Mucosa of descending colon (tissue), 3 donors: Measurements from ENCODE around the gene IP6K1. TPM values are rescaled to one million over a fixed set of nuclear protein-coding genes. Genes with fewer than 3 reads are reported as not detected.
"Not testable (repeated sequence)": the region's sequence is repeated elsewhere in the genome, so short reads cannot be mapped to it uniquely, and the experiment has no call there.

ENCODE experiments used
- ATAC-seq: fragments of 200-7000 bp; cut with Tn5 transposase; one replicate; pipeline ENCODE4 v1.9.1; 2020; ENCODE audit warnings: mild to moderate bottlenecking, moderate library complexity
- DNase-seq, 3 donors: peaks; one replicate each; pipeline ENCODE4 v3.0.0-alpha.2; 2020
- H3K36me3 ChIP-seq: fragments of 200-600 bp; one replicate; pipeline ENCODE4 v1.8.0; 2021; ENCODE audit warnings: low read depth, mild to moderate bottlenecking
- H3K4me1 ChIP-seq: fragments of 200-600 bp; one replicate; pipeline ENCODE4 v1.8.0; 2021; ENCODE audit warnings: low read depth, mild to moderate bottlenecking
- H3K4me3 ChIP-seq: fragments of 200-600 bp; one replicate; pipeline ENCODE4 v1.8.0; 2021; ENCODE audit warnings: mild to moderate bottlenecking
- H3K9me3 ChIP-seq: fragments of 200-600 bp; one replicate; pipeline ENCODE4 v1.8.0; 2021; ENCODE audit warnings: mild to moderate bottlenecking
- intact Hi-C, 2 donors: fragments of 100-400 bp; cut with DNase I in 1 of 2; cut with micrococcal nuclease in 1 of 2; formaldehyde crosslinking; loops; one replicate each; pipeline versions ENCODE4 v1.11.0 to v1.11.1; 2022; cut with DNase I, micrococcal nuclease
- total RNA-seq, 3 donors: library from RNA; stranded (reverse); fragmentation: NEBNext Ultra II Directional in 2 of 3; extraction: Animal tissue kit (Norgen Biotek cat#: 25700) in 2 of 3; gene quantifications; one replicate each; pipeline versions ENCODE4 v1.2.1 to v1.2.4, GENCODE V29; 2021 to 2023
- TF ChIP-seq, protein P1 (sequence below): fragments of 200-600 bp; IDR thresholded peaks from one replicate; pipeline ENCODE4 v1.8.0; 2022; ENCODE audit warnings: antibody characterized with exemption, mild to moderate bottlenecking
- donor health status: DM: no; HTN: no; CAD: no; lungs with moderate emphysema.
- donor health status: DM: no; HTN: no; CAD: no.
- donor health status: DM: no; HTN: yes; CAD: no.

Gene IP6K1
- total RNA-seq, 3 donors from 2014 or later, result 33.1 to 52.5 (median 39.5) TPM

DNA sequence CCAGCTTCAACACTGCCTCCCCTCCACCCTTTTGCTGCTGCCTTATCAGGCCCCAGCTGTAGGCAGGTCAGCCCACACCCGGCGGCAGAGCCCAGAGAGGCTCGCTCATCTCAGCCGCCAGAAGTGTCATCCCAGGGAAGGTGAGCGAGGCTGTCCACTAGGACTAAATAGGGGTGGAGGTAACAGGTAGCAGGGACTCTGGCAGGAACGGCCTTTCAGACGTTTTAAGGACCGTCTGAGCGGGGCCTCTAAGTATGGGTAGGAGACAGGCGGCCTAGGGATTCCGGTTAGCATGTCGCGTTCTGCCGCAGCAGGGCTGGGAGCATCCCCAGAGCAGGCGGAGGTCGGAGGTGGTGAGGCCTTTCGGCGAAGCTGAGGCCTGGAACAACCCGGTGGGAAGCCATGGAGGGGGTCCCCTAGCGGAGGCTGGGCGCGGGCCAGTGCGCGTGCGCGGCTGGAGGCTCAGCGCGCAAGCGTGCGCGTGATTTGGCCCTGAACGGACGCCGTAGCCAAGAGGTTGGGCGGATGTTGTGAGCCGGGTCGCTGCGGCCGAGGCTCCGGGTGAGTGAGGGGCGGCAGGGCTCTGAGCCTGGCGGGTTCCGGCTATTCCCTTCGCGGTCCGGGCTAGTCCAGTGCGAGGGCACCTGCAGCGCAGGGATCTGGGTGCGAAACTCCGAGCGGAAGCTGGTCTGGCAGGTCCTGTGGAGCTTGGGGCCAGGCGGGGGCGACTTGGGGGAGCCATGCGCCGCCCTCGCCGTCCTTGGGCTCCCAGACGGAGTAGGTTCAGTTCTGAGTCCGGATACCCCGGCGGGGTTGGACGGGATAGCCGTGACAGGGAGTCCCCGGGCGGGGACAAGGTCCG is 97.1 kb downstream of the IP6K1 start, which contains the start of the genes MST1 and RNF123:
TSS of gene MST1 (minus strand) at position 429 of the 862 bp plus-strand sequence. CDS start 783 bp downstream, outside the sequence.
TSS of gene RNF123 (plus strand) at position 512 of the 862 bp plus-strand sequence. CDS start 1,609 bp downstream, outside the sequence.
- H3K9me3 ChIP-seq, result no peaks in the 10 kb centered on the region
- peaks cover 21% of the 10 kb centered on the region for H3K4me1 ChIP-seq
- ATAC-seq (peak; percentile 85), DNase-seq (peak; percentile 91 to 93 (median 92))
- TF ChIP-seq, protein P1, sequence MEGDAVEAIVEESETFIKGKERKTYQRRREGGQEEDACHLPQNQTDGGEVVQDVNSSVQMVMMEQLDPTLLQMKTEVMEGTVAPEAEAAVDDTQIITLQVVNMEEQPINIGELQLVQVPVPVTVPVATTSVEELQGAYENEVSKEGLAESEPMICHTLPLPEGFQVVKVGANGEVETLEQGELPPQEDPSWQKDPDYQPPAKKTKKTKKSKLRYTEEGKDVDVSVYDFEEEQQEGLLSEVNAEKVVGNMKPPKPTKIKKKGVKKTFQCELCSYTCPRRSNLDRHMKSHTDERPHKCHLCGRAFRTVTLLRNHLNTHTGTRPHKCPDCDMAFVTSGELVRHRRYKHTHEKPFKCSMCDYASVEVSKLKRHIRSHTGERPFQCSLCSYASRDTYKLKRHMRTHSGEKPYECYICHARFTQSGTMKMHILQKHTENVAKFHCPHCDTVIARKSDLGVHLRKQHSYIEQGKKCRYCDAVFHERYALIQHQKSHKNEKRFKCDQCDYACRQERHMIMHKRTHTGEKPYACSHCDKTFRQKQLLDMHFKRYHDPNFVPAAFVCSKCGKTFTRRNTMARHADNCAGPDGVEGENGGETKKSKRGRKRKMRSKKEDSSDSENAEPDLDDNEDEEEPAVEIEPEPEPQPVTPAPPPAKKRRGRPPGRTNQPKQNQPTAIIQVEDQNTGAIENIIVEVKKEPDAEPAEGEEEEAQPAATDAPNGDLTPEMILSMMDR, result no peak
- intact Hi-C loops, result no loop called here
- no peaks in the 10 kb centered on the region for H3K36me3 ChIP-seq
- peak within 1 kb of the TSS; percentile 97 for H3K4me3 ChIP-seq

DNA sequence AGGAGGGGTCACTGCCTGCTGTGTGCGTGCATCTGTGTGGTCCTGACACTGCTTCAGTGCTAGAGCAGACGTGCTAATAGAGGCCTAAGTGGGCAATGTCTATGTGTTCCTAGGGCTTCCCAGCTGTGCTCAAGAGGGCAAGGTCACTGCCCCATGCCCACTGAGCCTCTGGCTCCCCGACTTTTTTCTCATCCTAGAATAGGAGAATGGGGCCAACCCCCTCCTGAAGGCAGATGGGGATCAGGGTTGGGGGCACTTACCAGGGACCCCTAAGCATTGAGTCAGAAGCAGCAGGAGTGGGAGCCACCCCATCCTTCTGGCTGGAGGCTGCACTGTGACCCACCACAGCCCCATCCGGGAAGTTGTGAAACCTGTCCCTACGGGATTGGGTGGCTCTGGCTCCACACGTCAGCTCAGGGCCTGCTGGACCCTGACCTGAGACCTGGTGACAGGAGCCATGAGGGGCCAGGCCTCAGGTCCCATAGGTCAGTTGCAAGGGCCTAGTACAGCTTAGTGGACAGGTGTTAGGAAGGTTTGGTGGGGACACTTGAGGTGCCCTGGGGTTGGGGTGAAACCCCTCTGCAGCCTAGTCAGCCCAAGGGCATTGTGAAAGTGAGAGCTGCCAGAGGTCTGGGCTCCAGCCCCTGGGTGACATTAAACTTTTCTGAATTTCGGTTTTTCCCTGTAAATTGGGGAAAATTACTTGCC is 97.8 kb downstream of the IP6K1 start:
- peaks cover 21% of the 10 kb centered on the region for H3K4me1 ChIP-seq
- peak; percentile 4 for ATAC-seq
- DNase-seq, H3K36me3 ChIP-seq, intact Hi-C loops, H3K4me3 ChIP-seq, H3K9me3 ChIP-seq: not testable (repeated sequence)

DNA sequence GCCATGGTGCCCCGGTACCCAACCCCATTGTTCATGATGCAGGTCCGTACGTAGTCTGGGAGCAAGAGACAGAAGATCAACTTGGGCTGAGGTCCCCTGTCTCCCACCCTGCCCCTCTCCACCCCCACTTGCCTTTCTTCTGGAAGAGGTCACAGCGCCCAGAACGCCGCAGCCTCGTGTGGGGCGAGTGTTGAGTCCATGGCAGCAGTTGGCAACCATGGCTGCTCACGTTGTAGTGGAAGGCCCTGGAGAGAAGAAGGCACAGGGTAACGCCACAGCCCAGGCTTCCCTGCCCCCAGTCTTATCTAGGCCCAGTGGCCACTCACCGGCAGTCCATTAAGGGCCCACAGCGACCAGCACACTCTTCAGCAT is 98.9 kb downstream of the IP6K1 start:
- not testable (repeated sequence) for H3K9me3 ChIP-seq, DNase-seq, H3K4me3 ChIP-seq

DNA sequence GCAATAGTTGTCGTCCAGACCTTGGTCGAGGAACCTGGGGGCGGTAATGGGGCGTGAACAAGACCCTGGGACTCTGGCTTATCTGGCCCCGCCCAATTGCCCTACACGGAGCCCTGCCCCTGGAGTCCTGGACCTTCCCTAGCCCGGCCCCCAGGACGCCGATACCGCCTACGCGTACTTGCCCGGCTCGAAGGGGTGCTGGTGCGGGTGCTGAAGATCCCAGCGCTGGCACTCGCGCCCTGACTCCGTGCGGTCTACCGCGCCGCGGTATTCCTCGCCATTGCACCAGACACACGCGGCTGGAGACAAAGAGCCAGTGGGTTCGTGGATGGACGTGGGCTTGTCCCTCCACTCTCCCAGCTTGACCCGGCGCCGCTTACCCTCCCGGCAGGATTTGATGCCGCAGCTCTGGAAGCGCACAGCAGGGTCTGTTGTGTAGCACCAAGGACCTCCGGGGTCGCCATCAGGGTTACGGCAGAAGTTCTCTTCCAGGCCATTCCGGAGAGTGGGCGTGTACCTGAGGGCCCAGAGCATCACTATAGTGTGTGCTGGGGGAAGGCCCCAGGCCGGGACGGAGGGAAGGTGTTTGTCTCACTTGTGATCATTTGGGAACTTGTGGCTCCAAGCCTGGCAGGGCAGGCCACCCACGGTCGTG is 99.4 kb downstream of the IP6K1 start:
- H3K9me3 ChIP-seq, H3K4me3 ChIP-seq, H3K36me3 ChIP-seq, intact Hi-C loops: not testable (repeated sequence)
- ATAC-seq (peak; percentile 64), DNase-seq (peak; percentile 76 to 83 (median 82))
- H3K4me1 ChIP-seq, result peaks cover 21% of the 10 kb centered on the region

More for the DNA sequence above, 98.9 kb downstream of the IP6K1 start:
- ATAC-seq, intact Hi-C loops, H3K36me3 ChIP-seq: not testable (repeated sequence)
- peaks cover 21% of the 10 kb centered on the region for H3K4me1 ChIP-seq

DNA sequence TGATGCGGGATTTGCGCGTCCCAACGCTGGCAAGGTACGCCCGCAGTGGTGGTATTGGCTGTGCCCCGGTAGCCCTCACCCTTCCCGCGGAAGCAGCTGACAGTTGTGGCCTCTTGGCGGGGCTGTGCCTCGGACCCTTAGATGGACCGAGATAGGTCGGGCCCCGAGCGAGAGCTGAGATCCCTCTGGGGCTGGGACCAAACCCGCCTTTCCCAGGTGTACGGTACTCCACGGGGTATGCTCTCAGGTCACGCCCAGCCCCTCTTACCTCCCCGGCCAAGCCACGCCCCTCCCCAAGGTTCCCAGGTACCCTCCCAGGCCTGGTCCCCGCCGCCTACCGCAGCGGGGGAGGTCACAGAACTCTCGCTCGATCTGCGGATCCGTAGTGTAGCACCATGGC is 100.0 kb downstream of the IP6K1 start:
- ATAC-seq, result peak; percentile 34
- H3K36me3 ChIP-seq, H3K4me3 ChIP-seq, H3K9me3 ChIP-seq, intact Hi-C loops: not testable (repeated sequence)
- peak; percentile 70 to 72 (median 72) for DNase-seq
- peaks cover 19% of the 10 kb centered on the region for H3K4me1 ChIP-seq

DNA sequence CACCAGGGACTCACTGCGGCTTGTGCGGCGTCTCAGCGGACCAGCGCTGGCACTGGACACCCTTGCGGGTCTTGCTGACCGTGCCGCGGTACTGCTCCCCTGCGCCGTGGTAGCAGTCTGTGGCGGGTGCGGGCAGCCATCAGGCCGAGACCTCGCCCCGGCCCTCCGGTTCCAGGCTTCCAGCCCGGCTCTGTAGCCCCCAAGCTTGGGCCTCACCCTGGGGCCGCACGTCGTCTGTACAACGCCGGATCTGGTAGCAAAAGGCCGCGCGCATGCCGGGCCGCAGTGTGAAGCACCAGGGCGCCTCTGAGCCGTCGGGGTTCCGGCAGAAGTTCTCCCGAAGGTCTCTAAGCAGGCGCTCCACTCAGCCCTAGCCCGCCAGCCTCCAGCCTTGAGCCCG is 100.5 kb downstream of the IP6K1 start:
- intact Hi-C loops, DNase-seq, ATAC-seq, H3K4me3 ChIP-seq, H3K9me3 ChIP-seq, H3K36me3 ChIP-seq: not testable (repeated sequence)
- H3K4me1 ChIP-seq, result peaks cover 14% of the 10 kb centered on the region

DNA sequence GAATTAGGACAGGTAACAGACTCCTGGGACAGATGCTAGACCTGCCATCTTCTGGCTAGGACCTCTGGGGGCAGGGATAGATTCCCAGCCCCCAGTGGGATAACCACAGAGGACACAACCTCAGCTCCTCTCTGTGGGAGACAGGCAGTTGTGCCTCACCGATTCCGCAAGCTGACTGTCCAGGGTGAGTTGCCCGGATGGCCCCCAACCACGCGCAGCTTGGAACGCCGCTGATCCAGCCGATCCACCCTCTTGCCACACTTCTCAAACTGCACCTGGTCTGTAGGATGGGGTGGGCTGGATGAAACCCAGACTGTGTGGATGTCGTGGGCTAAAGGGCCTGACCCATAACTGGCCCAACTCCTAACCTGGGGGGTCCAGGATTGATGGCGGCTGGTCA is 101.2 kb downstream of the IP6K1 start:
- H3K36me3 ChIP-seq, ATAC-seq, intact Hi-C loops, H3K4me1 ChIP-seq, H3K9me3 ChIP-seq, DNase-seq, H3K4me3 ChIP-seq: not testable (repeated sequence)

DNA sequence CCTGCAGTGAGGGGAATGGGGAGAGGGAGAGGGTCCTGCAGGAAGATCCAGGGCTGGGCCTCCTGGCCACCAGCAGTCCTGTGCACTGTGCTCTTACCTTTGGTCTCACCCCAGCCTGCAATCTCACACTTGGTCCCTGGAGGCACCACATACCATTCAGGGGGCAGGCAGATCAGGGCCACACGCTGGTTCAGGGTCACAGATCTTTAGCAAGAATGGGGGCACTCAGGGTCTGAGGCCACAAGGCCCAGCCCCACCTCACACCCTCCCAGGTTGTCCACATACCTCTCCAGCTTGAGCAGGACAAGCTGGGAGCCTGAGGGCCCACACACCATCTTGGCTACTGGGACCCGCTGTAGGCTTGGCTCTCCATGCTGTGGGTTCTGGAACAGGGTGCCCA is 101.9 kb downstream of the IP6K1 start:
- ATAC-seq, DNase-seq, H3K36me3 ChIP-seq, H3K4me3 ChIP-seq, H3K4me1 ChIP-seq, H3K9me3 ChIP-seq, intact Hi-C loops: not testable (repeated sequence)

DNA sequence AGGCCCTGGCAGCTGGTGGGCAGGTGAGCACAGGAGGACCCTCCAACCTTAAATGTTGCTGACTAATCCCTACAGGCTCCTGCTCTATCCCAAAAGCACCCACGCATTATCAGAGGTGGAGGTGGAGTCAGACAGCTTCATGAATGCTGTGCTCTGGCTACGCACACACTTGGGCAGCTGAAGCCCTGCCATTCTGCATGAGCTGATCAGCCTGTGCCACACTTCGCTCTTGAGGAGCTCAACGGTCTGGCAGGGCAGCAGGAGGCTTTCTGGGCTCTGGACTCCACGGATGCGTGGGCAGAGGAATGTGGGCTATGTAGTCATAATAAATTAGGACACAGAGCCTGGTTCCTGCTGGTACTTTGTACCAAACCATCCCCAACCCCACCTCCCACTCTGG is 103.2 kb downstream of the IP6K1 start:
- TF ChIP-seq, protein P1, result no peak
- intact Hi-C loops, result no loop called here
- no peak for ATAC-seq
- H3K4me3 ChIP-seq, result no peak overlapping the region
- H3K9me3 ChIP-seq, result no peaks in the 10 kb centered on the region
- no peak for DNase-seq
- peaks cover 2% of the 10 kb centered on the region for H3K4me1 ChIP-seq
- peaks cover 10% of the 10 kb centered on the region for H3K36me3 ChIP-seq
